Measurements from ENCODE around the gene BRINP1.

The BRINP1 gene

GRCh38 chr9:119289740-119290433 is 79.3 kb downstream of the BRINP1 start:
- DNase-seq (ENCODE audit: low read depth): no peak
- no peak overlapping the region for H3K4me3 ChIP-seq (ENCODE audit: low read length)
- TF ChIP-seq CTCF (conservative IDR thresholded peaks at IDR 0.05; ENCODE audit: low read depth, low read length): peak; percentile 90

- DNase-seq (ENCODE audit: low read depth): no peak
- H3K4me3 ChIP-seq (ENCODE audit: low read length): no peak overlapping the region
- TF ChIP-seq CTCF (conservative IDR thresholded peaks at IDR 0.05; ENCODE audit: low read depth, low read length): no peak
Observed at GRCh38 chr9:119284587-119285337, 84.5 kb downstream of the BRINP1 start.

DNA sequence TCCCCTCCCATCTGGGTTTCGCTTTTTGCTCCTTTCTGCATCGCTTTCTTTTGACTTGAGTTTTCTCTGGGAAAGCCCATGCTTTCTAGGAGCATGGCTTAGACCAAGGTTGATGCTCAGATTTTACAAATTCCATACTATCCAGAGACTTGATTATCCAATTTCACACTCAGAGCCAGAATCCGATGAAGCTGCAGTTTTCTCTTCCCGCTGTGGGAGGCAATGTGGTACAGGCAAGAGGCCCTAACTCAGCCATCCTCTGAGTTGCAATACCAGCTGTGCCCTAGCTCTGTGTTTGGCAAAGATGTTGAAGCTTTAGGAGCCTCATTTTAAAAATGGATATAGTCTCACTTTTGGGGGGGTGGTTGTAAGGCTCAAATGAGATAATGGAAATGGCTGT is 85.1 kb downstream of the BRINP1 start:
- peak; percentile 59 for TF ChIP-seq CTCF (conservative IDR thresholded peaks at IDR 0.05; ENCODE audit: low read depth, low read length)
- no peak overlapping the region for H3K4me3 ChIP-seq (ENCODE audit: low read length)
- no peak for DNase-seq (ENCODE audit: low read depth)

DNA sequence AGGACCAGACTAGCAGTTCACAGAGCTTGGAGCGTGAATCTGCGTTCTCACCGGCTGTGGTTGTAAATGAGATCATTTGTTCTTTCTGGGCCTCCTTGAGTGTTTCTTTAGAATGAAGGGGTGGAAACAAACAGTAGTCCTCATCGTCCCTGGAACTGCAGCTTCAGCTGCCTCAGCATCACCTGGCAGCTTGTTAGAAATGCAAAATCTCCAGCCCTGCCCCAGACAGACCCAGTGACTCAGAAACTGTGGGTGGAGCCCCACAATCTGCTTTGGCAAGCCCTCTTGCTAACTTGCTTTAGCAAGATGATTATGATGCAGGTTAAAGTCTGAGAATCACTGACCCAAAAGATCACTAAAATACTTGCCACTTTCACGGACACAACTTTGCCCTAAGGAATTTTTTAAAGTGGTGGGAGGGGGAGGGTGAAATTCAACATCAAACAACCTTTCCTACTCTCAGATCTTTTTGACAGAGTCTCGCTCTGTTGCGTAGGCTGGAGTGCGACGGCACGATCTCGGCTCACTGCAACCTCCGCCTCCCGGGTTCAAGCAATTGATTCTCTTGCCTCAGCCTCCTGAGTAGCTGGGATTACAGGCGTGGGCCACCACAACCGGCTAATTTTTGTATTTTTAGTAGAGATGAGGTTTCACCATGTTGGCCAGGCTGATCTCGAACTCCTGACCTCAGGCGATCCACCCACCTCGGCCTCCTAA is 86.0 kb downstream of the BRINP1 start:
- peak; percentile 66 for DNase-seq (ENCODE audit: low read depth)
- no peak for TF ChIP-seq CTCF (conservative IDR thresholded peaks at IDR 0.05; ENCODE audit: low read depth, low read length)
- H3K4me3 ChIP-seq (ENCODE audit: low read length): no peak overlapping the region

DNA sequence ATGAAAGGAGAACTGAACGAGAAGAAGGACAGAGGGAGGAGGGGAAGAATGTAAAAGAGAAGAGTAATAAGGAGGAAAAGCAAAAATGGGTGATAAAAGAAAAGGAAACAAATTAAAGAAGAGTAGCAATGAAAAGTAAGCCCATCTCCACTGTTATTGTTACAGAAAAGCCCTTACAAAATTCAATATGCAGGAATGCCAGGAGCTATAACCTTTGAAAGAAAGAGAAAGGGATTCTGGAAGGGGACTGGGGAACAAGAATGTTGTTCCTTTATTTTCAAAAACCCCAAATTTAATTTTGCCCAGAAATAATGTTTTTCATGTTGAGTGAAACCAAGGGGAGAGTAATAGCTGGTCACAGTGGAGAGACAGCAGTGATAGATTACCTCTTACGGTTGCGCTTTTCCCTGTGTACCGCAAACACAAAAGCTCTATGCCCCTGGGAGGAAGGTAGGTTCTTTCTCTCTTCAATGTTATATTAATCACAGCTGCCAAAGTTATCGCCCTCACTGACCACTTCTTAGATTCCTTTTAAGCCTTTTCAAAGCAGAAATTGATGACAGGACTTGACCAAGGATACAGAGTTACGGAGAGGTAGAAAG is 86.7 kb downstream of the BRINP1 start:
- DNase-seq (ENCODE audit: low read depth): no peak
- TF ChIP-seq CTCF (conservative IDR thresholded peaks at IDR 0.05; ENCODE audit: low read depth, low read length): no peak
- H3K4me3 ChIP-seq (ENCODE audit: low read length): no peak overlapping the region

DNA sequence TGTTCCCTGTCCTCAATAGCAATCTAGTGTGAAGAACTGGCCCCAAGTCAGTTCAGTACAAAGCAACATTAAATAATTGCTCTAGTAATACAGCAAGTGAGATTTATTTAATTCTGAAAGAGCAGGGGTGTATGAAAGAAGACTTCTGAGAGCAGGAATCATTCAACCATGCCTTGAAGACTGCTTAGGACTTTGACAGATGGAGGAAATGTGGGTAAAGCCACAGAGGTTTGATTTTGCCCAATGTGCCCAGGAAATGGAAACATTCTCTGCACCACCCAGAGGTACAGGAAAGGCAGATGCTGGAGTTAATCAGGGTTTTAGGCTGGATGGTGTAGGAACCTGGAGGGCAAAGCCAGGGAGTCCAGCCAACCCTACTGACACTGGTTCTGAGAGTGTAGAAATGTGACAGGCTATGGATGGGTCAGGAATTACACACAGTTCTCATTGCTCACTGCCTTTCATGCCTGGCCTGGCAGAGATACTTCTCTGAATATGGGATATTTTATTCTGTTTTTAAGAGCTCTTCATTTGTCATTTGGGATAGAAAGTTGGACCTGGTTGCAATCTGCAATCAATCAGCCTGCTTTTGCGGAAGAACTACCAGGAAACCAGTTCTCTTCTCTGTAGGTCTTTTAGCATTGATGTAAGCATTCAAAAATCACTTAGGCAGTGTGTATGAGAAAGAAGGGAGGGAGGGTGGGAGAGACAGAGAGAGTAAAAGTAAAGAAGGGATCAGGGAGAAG is 88.3 kb downstream of the BRINP1 start:
- DNase-seq (ENCODE audit: low read depth): no peak
- no peak for TF ChIP-seq CTCF (conservative IDR thresholded peaks at IDR 0.05; ENCODE audit: low read depth, low read length)

More for the DNA sequence above, 88.3 kb downstream of the BRINP1 start:
- H3K4me3 ChIP-seq (ENCODE audit: low read length): no peak overlapping the region
